Stimulated activated CD4-positive, alpha-beta T cell treated with anti-CD3 and anti-CD28 coated beads, Interleukin-12 subunit alpha, Interleukin-12 subunit beta, amount 100 ng/mL, for 24 hours (primary cell): ENCODE results near the gene CERS6.

ENCODE experiments used
- DNase-seq, 2 experiments: peaks; one replicate each; pipeline ENCODE4 v3.0.0-alpha.2; 2020; ENCODE audit warnings: low read depth in 2 of 2

Gene CERS6

GRCh38 chr2:168566974-168567665 lies 111.0 kb downstream of the CERS6 start:
- no peak for DNase-seq

DNA sequence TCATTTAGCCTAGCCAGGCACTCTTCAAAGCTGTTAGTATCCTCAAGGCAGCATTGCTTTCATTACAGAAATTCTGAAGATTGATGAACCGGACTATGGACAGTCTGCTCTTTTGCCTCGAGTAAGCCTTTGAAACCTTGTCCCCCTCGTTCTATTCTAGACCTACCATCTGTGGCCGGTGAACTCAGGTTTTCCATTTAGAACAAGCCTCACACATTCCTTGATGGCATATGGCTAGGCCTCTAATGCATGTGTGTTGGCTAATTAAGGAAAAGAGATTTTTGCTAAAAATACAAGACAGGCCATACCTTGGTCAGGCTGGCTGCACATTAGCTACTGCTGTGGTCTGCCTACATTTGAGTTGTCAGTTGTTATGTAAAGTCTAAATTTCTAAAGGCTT lies 111.8 kb downstream of the CERS6 start:
- DNase-seq, result no peak

GRCh38 chr2:168568476-168569267 lies 112.6 kb downstream of the CERS6 start:
- DNase-seq, result no peak

- no peak for DNase-seq
Observed at GRCh38 chr2:168571061-168571460, 115.0 kb downstream of the CERS6 start.

- no peak for DNase-seq
Observed at GRCh38 chr2:168573128-168573903, 117.2 kb downstream of the CERS6 start.

DNA sequence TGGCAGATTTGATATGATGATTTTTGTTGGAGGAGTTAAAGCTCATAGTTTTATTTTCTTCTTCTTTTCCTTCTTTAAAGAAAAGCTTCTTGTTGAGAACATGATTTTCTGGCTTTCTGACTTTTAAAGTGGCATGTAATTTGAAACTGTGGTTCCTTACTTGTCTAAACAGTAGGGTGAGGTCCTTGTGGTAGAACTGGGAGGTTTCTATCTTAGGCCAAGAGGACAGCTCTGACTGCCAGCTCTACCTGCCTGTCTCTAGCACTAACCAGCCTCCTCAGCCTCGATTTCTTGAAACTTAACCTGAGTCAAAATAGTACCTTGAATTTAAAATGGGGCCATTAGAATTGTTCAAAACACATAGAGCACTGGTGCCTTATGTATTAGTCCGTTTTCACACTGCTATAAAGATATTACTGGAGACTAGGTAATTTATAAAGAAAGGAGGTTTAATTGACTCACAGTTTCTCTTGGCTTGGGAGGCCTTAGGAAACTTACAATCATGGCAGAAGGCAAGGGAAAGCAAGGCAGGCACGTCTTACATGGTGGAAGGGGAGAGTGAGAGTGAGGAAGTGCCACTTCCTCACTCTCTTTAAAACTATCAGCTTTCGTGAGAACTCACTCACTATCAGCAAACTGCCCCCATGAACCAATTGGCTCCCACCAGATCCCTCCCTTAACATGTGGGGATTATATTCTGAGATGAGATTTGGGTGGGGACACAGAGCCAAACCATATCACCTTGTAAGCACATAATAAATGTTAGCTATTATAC lies 119.0 kb downstream of the CERS6 start:
- DNase-seq, result no peak

GRCh38 chr2:168577885-168578284 lies 121.8 kb downstream of the CERS6 start:
- DNase-seq, result no peak

DNA sequence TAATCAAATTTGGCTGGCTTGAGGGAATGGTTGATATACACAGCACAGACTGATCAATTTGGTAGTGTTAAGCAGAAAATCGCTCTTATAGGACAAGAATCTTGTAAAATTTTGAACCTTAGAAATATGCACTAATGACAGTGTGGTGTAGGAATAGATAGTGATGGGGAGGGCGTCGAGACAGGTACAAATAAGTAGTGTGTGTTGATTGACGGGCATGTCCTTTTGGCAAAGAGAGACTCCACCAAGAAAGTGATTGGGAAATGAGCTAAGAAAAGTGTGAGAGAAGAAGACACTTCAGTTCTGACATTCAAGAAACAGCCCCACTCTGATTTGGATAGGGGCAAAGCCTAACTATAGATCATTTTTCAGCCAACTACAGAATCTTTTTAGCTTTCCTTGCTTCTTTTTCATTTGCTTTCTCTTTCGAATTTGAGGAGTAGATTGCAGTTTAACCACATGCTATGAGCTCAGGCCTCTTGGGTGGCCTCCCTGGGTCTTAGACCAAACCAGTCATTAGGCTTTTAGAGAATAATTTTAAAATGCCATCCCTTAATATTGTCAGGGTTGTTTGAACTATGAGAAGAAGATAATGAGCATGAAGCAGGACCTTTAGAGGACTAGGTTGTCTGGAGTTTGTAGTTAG lies 127.1 kb downstream of the CERS6 start:
- no peak for DNase-seq

- no peak for DNase-seq
Observed at GRCh38 chr2:168583710-168584521, 127.8 kb downstream of the CERS6 start.

GRCh38 chr2:168584911-168585310 lies 128.8 kb downstream of the CERS6 start:
- DNase-seq, result no peak

- no peak for DNase-seq
Observed at GRCh38 chr2:168585700-168586099, 129.6 kb downstream of the CERS6 start.

DNA sequence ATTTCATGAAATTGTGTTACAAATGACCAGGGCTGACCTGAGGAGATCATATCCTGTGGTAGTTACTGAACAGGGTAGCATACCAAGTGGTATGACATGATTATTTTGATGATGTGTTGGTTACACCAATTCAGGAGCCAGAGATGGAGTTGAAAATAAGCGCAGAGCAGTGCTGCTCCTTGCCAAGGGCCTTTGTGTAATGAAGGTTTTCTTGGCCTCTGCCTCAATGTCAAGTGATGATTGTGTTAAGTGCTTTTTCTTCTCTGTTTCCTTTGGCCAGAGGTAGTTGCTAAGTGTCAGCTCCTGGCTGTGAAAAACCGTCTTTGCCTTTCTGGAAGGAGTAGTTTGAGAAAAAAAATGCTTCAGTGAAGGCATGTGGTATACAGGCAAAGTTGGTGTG lies 131.2 kb downstream of the CERS6 start:
- DNase-seq, result no peak

DNA sequence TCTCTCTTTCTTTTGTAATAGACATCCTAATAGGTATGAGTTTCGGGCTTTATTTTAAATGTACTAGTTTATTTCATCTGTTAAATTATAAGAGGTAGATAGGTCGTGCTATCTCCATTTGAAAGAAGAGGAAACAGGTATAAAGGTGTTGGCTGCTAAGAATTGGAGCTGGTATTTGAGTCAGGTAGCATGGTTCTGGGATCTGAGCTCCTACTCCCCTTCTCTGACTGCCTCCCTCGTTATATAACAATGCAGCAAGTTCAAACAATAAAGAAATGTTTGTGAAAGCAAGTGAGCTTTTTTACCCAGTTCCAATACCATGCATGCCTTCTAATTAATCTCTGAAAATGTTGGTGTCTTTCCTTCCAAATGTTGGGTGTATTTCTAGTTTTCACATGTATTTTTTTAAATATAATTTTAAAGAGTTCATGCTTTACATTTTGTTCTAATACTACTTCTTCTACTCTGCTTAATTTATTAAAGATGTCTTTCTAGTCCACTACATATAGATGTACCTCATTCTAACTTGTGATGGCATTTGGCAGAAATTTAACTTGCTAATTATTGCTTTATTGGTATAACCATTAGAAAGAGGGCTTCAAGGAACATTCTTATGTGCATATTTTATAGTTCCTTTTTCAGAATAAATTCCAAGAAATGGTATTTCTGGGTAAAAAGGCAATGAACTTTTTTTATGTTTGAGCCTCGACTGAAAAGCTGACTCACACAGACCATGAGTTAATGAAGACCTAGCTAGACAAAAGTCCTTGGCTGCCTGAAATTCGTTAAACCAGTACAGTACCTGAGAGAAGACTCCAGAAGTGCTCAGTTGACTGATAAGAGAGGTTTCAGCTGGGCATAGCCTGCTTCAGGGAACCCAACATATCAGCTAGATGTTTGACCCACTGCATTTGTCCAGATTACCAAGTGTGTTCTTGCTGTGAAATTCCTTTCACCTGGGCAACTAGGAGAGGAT lies 133.5 kb downstream of the CERS6 start:
- DNase-seq, result no peak

DNA sequence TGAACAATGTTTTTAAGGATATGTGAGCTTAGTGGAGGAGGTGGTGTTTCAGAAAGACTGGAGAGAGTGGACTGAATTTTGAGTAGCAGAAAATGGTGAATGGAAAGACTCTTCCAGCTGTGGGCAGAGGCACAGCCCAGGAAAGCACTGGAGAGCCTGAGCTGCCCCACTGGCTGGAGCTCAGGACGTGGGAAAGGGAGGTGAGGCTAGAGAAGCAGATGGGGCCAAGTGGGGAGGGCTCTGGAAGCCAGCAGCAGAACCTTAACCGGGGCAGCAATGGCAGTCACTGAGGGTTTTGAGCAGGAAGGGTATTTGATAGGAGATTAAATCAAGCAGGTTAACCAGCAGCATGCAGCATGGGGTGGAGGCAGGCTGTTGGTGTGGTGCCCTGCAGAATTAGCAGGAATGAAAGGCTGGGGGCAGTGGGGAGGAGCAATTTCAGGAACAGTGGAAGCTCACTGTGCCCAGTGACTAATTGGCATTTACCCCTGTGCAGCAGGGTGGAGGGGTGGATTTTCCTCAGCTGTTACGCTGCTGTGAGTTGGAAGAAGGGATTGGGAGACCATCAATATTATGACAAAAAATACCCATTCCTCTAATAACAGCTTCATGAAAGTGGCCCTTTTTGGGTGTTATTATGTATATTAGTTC lies 136.2 kb downstream of the CERS6 start:
- DNase-seq, result no peak

GRCh38 chr2:168593713-168594112 lies 137.6 kb downstream of the CERS6 start:
- no peak for DNase-seq

GRCh38 chr2:168594778-168595177 lies 138.7 kb downstream of the CERS6 start:
- no peak for DNase-seq

- no peak for DNase-seq
Observed at GRCh38 chr2:168596881-168597655, 141.0 kb downstream of the CERS6 start.

GRCh38 chr2:168599738-168600137 lies 143.7 kb downstream of the CERS6 start:
- no peak for DNase-seq
